Smooth muscle cell (in vitro differentiated cells): ENCODE data around the gene NXN. TPM values are rescaled to one million over a fixed set of nuclear protein-coding genes. Genes with fewer than 3 reads are reported as not detected.

Source experiments
- DNase-seq: peaks from one replicate; lab custom pipeline; 2025; ENCODE audit not compliant: unreplicated experiment; lab: John Stamatoyannopoulos, UW
- H2AFZ ChIP-seq: fragments of 200-600 bp; sonication (generic); 2 replicates; pipeline ENCODE4 v1.6.0; 2016; ENCODE audit warnings: antibody characterized with exemption, low read depth, mild to moderate bottlenecking
- H3F3A ChIP-seq: fragments of 200-600 bp; sonication (generic); 2 replicates; pipeline ENCODE4 v1.6.0; 2017; ENCODE audit warnings: antibody characterized with exemption, low read depth
- H3K27ac ChIP-seq: fragments of 200-600 bp; sonication (generic); 2 replicates; pipeline ENCODE4 v1.5.1; 2016; ENCODE audit warnings: low read depth, mild to moderate bottlenecking
- H3K27me3 ChIP-seq: fragments of 200-600 bp; sonication (generic); 2 replicates; pipeline ENCODE4 v1.6.1; 2016; ENCODE audit warnings: low read depth, mild to moderate bottlenecking
- H3K36me3 ChIP-seq: fragments of 200-600 bp; sonication (generic); 2 replicates; pipeline ENCODE4 v1.5.1; 2016; ENCODE audit warnings: low read depth
- H3K4me1 ChIP-seq: fragments of 200-600 bp; sonication (generic); 2 replicates; pipeline ENCODE4 v1.5.1; 2016; ENCODE audit warnings: low read depth
- H3K4me2 ChIP-seq: fragments of 200-600 bp; sonication (generic); 2 replicates; pipeline ENCODE4 v1.6.0; 2016; ENCODE audit warnings: mild to moderate bottlenecking
- H3K4me3 ChIP-seq: fragments of 200-600 bp; sonication (generic); 2 replicates; pipeline ENCODE4 v1.5.1; 2016; ENCODE audit warnings: mild to moderate bottlenecking
- H3K79me2 ChIP-seq: fragments of 200-600 bp; sonication (generic); 2 replicates; pipeline ENCODE4 v1.6.0; 2016; ENCODE audit warnings: low read depth, mild to moderate bottlenecking
- H3K9ac ChIP-seq: fragments of 200-600 bp; sonication (generic); 2 replicates; pipeline ENCODE4 v1.6.0; 2016; ENCODE audit warnings: low read depth
- H3K9me3 ChIP-seq: fragments of 200-600 bp; sonication (generic); replicated peaks from 2 replicates; pipeline ENCODE4 v1.5.1; 2016; ENCODE audit warnings: low read depth
- H4K20me1 ChIP-seq: fragments of 200-600 bp; sonication (generic); 2 replicates; pipeline ENCODE4 v1.6.0; 2016; ENCODE audit warnings: low read depth
- CTCF ChIP-seq: fragments of 200-600 bp; sonication (generic); IDR thresholded peaks from 2 replicates; pipeline ENCODE4 v1.5.1; 2017; ENCODE audit warnings: borderline replicate concordance, mild to moderate bottlenecking, antibody characterized with exemption; ENCODE audit not compliant: insufficient read depth, poor library complexity, severe bottlenecking
- WGBS: methylation state at CpG from one replicate; pipeline ENCODE4 v1.1.7; 2016; ENCODE audit warnings: low lambda C conversion rate; 5-methylcytosine and 5-hydroxymethylcytosine counted together
- polyA plus RNA-seq: library from polyadenylated mRNA; unstranded; fragments of >200 nt; fragmentation: Nextera tagmentation; extraction: Ambion mirVana; gene quantifications from 2 replicates; pipeline ENCODE4 v1.2.1, GENCODE V29; 2016
- total RNA-seq: library from RNA; depleted of rRNA; stranded (reverse); fragments of >200 nt; gene quantifications from 2 replicates; pipeline ENCODE4 v1.2.3, GENCODE V29; 2014

The NXN gene
- total and polyA plus RNA-seq, 2 experiments from 2014 or later: 58.3 to 78.6 TPM

- Histone ChIP-seq H3K9ac (peak overlapping the region; percentile 55), H3F3A (peaks cover 14% of the 10 kb centered on the region), H3K27ac (peak overlapping the region; percentile 97), H4K20me1 (peaks cover 40% of the 10 kb centered on the region), H3K4me1 (peaks cover 17% of the 10 kb centered on the region), H3K4me2 (peak overlapping the region; percentile 72), H3K4me3 (no peak overlapping the region), H3K36me3 (no peaks in the 10 kb centered on the region), H3K27me3 (no peaks in the 10 kb centered on the region), H3K9me3 (no peaks in the 10 kb centered on the region), H3K79me2 (peaks cover 93% of the 10 kb centered on the region), H2AFZ (no peak overlapping the region)
- no peak for TF ChIP-seq CTCF
- no peak for DNase-seq
- WGBS: 42% methylated on average over 34 of the region's 34 CpGs
These were observed 75.7 kb downstream of the NXN start for GRCh38 chr17:903691-904481.

- Histone ChIP-seq H3F3A (peaks cover 11% of the 10 kb centered on the region), H2AFZ (no peak overlapping the region), H3K79me2 (peaks cover 93% of the 10 kb centered on the region), H3K9ac (no peak overlapping the region), H3K4me3 (no peak overlapping the region), H3K4me1 (peaks cover 17% of the 10 kb centered on the region), H3K9me3 (no peaks in the 10 kb centered on the region), H3K27ac (peak overlapping the region; percentile 21), H3K27me3 (no peaks in the 10 kb centered on the region), H4K20me1 (peaks cover 54% of the 10 kb centered on the region), H3K4me2 (no peak overlapping the region), H3K36me3 (no peaks in the 10 kb centered on the region)
- TF ChIP-seq CTCF: no peak
- no peak for DNase-seq
- WGBS: 89% methylated on average over 8 of the region's 8 CpGs
These were observed 77.1 kb downstream of the NXN start for GRCh38 chr17:902463-902862.

- H3K4me1 ChIP-seq: peaks cover 17% of the 10 kb centered on the region
- no peak for DNase-seq
These were observed 77.6 kb downstream of the NXN start for GRCh38 chr17:901964-902363.

More at GRCh38 chr17:901964-902363, 77.6 kb downstream of the NXN start:
- H4K20me1 ChIP-seq: peaks cover 59% of the 10 kb centered on the region
- no peak overlapping the region for H3K4me3 ChIP-seq
- H3K36me3 ChIP-seq: no peaks in the 10 kb centered on the region
- H3K27me3 ChIP-seq: no peaks in the 10 kb centered on the region
- H2AFZ ChIP-seq: no peak overlapping the region
- peak overlapping the region; percentile 74 for H3K27ac ChIP-seq
- H3K9ac ChIP-seq: no peak overlapping the region
- no peaks in the 10 kb centered on the region for H3K9me3 ChIP-seq
- TF ChIP-seq CTCF: no peak
- WGBS: 87% methylated on average over 21 of the region's 21 CpGs
- H3F3A ChIP-seq: peaks cover 10% of the 10 kb centered on the region
- peaks cover 93% of the 10 kb centered on the region for H3K79me2 ChIP-seq
- H3K4me2 ChIP-seq: no peak overlapping the region
